NT2/D1 (cell line): ENCODE measurements around the gene IP6K1.
"Not testable (repeated sequence)": the region's sequence is repeated elsewhere in the genome, so short reads cannot be mapped to it uniquely, and the experiment has no call there.

Experiments
- SUZ12 ChIP-seq: IDR thresholded peaks from 2 replicates; pipeline ENCODE4 v1.6.1; 2011; ENCODE audit not compliant: insufficient read length, insufficient read depth; ENCODE audit errors: extremely low read depth
- YY1 ChIP-seq: IDR thresholded peaks from 2 replicates; pipeline ENCODE4 v1.6.1; 2011; ENCODE audit not compliant: insufficient read length, insufficient read depth
- ZNF274 ChIP-seq: IDR thresholded peaks from 2 replicates; pipeline ENCODE4 v1.6.1; 2011; ENCODE audit warnings: mild to moderate bottlenecking, low read depth, low read length

DNA sequence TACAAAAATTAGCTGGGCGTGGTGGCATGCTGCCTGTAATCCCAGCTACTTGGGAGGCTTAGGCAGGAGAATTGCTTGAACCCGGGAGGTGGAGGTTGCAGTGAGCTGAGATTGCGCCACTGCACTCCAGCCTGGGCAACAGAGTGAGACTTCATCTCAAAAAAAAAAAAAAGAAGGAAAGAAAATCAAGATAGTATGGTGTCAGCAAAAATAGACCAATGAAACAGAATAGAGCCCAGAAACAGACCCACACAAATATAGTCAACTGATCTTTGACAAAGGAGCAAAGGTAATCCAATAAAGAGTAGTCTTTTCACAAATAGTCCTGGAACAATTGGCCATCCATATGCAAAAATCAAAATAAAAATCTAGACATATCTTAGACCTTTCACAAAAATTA is 36.8 kb upstream of the IP6K1 start:
- TF ChIP-seq ZNF274, SUZ12, YY1: not testable (repeated sequence)
